ENCODE data around the gene PIP5KL1.

PIP5KL1 gene

GRCh38 chr9:127937056-127937387 is 6.4 kb upstream of the PIP5KL1 start:
- ChIA-PET POLR2A (no interaction called here), CTCF (interaction anchor here (0.5 kb wide), 1 partner anchor 144 kb away, joined by 4 read pairs; no protein-coding TSS in a partner anchor)
- no peak for DNase-seq (ENCODE audit: extremely low spot score)
- TF ChIP-seq L3MBTL2 (conservative IDR thresholded peaks at IDR 0.05) (no peak), FOXM1 (IDR thresholded peaks at IDR 0.05; ENCODE audit: borderline replicate concordance) (no peak), HDGF (IDR thresholded peaks at IDR 0.05; ENCODE audit: borderline replicate concordance) (no peak), CTBP1 (IDR thresholded peaks at IDR 0.05; ENCODE audit: borderline replicate concordance) (no peak), ELF4 (IDR thresholded peaks at IDR 0.05) (no peak), FOXA1 (IDR thresholded peaks at IDR 0.05) (no peak), NFRKB (IDR thresholded peaks at IDR 0.05) (no peak), ARNT (IDR thresholded peaks at IDR 0.05) (no peak), SP1 (IDR thresholded peaks at IDR 0.05) (no peak), BHLHE40 (IDR thresholded peaks at IDR 0.05; ENCODE audit: borderline replicate concordance) (no peak), ZNF384 (IDR thresholded peaks at IDR 0.05) (no peak), PKNOX1 (IDR thresholded peaks at IDR 0.05) (no peak)

- CTCF ChIA-PET = no interaction called here
Observed at GRCh38 chr9:127936347-127936852, 5.8 kb upstream of the PIP5KL1 start.

DNA sequence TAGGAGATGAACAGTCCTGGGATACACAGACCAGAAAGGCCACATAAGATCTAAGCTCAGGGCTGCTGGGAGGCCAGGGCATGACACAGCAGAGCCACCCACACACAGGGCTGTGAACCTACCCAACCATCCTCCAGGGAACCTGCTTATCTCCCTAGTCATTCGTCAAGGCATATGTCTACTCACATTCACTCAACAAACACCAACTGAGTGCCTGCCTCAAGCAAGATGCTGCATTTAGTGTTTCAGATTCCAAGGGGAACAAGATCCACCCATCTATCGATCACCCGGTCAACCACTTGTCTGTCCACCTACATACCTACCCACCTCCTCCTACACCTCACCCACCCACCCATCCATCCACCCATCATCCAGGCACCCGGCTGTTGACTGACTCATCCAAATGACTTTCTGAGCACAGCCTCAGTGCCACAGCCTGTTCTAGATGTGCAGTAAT is 5.2 kb upstream of the PIP5KL1 start:
- DNase-seq (ENCODE audit: extremely low spot score) = no peak
- POLR2A ChIA-PET = no interaction called here
- TF ChIP-seq BHLHE40 (IDR thresholded peaks at IDR 0.05; ENCODE audit: borderline replicate concordance) = no peak
- TF ChIP-seq FOXK2 (IDR thresholded peaks at IDR 0.05) = no peak
- no peak for TF ChIP-seq HDGF (IDR thresholded peaks at IDR 0.05; ENCODE audit: borderline replicate concordance)
- TF ChIP-seq SP1 (IDR thresholded peaks at IDR 0.05) = no peak
- TF ChIP-seq ELF4 (IDR thresholded peaks at IDR 0.05) = no peak
- TF ChIP-seq NFRKB (IDR thresholded peaks at IDR 0.05) = no peak
- no peak for TF ChIP-seq PKNOX1 (IDR thresholded peaks at IDR 0.05)
- no peak for TF ChIP-seq LEF1 (IDR thresholded peaks at IDR 0.05; ENCODE audit: borderline replicate concordance)
- TF ChIP-seq L3MBTL2 (conservative IDR thresholded peaks at IDR 0.05) = no peak
- TF ChIP-seq FOXA1 (IDR thresholded peaks at IDR 0.05) = no peak
- no peak for TF ChIP-seq ZNF384 (IDR thresholded peaks at IDR 0.05)
- no peak for TF ChIP-seq TARDBP (IDR thresholded peaks at IDR 0.05)
- no peak for TF ChIP-seq SUZ12 (IDR thresholded peaks at IDR 0.05)
- TF ChIP-seq FOXM1 (IDR thresholded peaks at IDR 0.05; ENCODE audit: borderline replicate concordance) = no peak
- no peak for TF ChIP-seq CTBP1 (IDR thresholded peaks at IDR 0.05; ENCODE audit: borderline replicate concordance)
- no peak for TF ChIP-seq ARNT (IDR thresholded peaks at IDR 0.05)
- CTCF ChIA-PET = no interaction called here

More at GRCh38 chr9:127936347-127936852, 5.8 kb upstream of the PIP5KL1 start:
- POLR2A ChIA-PET = no interaction called here
- DNase-seq (ENCODE audit: extremely low spot score) = no peak
- TF ChIP-seq NFRKB (IDR thresholded peaks at IDR 0.05) = no peak
- TF ChIP-seq SP1 (IDR thresholded peaks at IDR 0.05) = no peak
- no peak for TF ChIP-seq PKNOX1 (IDR thresholded peaks at IDR 0.05)
- no peak for TF ChIP-seq FOXM1 (IDR thresholded peaks at IDR 0.05; ENCODE audit: borderline replicate concordance)
- TF ChIP-seq ZNF384 (IDR thresholded peaks at IDR 0.05) = no peak
- no peak for TF ChIP-seq ARNT (IDR thresholded peaks at IDR 0.05)
- TF ChIP-seq TARDBP (IDR thresholded peaks at IDR 0.05) = no peak
- no peak for TF ChIP-seq LEF1 (IDR thresholded peaks at IDR 0.05; ENCODE audit: borderline replicate concordance)

DNA sequence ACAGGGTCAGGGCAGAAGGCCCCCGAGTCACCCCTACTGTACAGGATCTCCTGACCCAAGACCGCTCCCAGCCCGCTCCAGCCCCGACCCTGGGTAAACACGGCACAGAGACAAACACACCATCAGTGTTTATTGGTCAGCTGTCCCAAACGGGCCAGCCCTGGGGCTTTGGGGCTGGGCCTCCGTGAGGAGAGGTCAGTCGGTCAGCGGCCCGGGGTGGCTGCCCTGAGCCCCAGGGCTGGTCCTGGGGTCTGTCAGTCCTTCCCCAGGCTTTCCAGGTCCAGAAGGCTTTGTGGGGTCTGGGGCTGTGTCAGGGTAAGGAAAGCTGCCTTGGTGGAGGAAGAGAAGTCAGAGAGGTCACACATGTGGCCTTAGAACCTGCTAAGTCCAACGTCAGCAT is 4.4 kb upstream of the PIP5KL1 start:
- TF ChIP-seq NFRKB (IDR thresholded peaks at IDR 0.05) = no peak
- TF ChIP-seq TARDBP (IDR thresholded peaks at IDR 0.05) = no peak
- no peak for TF ChIP-seq ZNF384 (IDR thresholded peaks at IDR 0.05)
- no peak for TF ChIP-seq ARNT (IDR thresholded peaks at IDR 0.05)
- no peak for TF ChIP-seq CTBP1 (IDR thresholded peaks at IDR 0.05; ENCODE audit: borderline replicate concordance)
- TF ChIP-seq LEF1 (IDR thresholded peaks at IDR 0.05; ENCODE audit: borderline replicate concordance) = no peak
- TF ChIP-seq BHLHE40 (IDR thresholded peaks at IDR 0.05; ENCODE audit: borderline replicate concordance) = no peak
- TF ChIP-seq SP1 (IDR thresholded peaks at IDR 0.05) = no peak
- ChIA-PET CTCF (interaction anchor here (1.2 kb wide), 1 partner anchor 9 kb away, joined by 3 read pairs; no protein-coding TSS in a partner anchor), POLR2A (no interaction called here)
- no peak for DNase-seq (ENCODE audit: extremely low spot score)

DNA sequence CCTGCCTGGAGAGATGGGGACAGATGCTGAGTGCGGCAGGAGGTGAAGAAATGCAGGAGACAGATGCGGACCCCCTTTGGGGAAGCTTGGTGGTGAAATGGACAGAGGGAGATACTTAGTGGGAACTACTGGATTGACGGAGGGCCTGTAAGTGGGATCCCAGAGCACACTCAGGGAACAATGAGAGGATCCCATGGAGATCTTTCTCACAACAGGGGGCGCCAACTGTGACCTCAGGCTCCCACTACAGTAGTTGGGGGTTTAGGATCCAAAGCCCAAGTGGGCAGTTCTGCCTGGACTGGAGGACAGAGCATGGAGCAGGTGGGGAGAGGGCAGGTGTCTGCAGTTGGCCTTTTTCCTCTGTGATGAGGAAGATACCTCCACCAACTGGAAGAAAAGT is 3.7 kb upstream of the PIP5KL1 start:
- POLR2A ChIA-PET = no interaction called here
- CTCF ChIA-PET = interaction anchor here (1.2 kb wide), 1 partner anchor 10 kb away, joined by 3 read pairs; no protein-coding TSS in a partner anchor
- no peak for TF ChIP-seq PKNOX1 (IDR thresholded peaks at IDR 0.05)
- TF ChIP-seq BHLHE40 (IDR thresholded peaks at IDR 0.05; ENCODE audit: borderline replicate concordance) = no peak
- TF ChIP-seq ZNF384 (IDR thresholded peaks at IDR 0.05) = no peak
- no peak for TF ChIP-seq HDGF (IDR thresholded peaks at IDR 0.05; ENCODE audit: borderline replicate concordance)
- no peak for TF ChIP-seq L3MBTL2 (conservative IDR thresholded peaks at IDR 0.05)
- TF ChIP-seq NFRKB (IDR thresholded peaks at IDR 0.05) = no peak
- no peak for TF ChIP-seq TARDBP (IDR thresholded peaks at IDR 0.05)
- no peak for TF ChIP-seq CTBP1 (IDR thresholded peaks at IDR 0.05; ENCODE audit: borderline replicate concordance)
- TF ChIP-seq SP1 (IDR thresholded peaks at IDR 0.05) = no peak
- no peak for TF ChIP-seq ELF4 (IDR thresholded peaks at IDR 0.05)
- no peak for TF ChIP-seq LEF1 (IDR thresholded peaks at IDR 0.05; ENCODE audit: borderline replicate concordance)
- TF ChIP-seq FOXA1 (IDR thresholded peaks at IDR 0.05) = no peak
- TF ChIP-seq FOXM1 (IDR thresholded peaks at IDR 0.05; ENCODE audit: borderline replicate concordance) = no peak
- no peak for TF ChIP-seq FOXK2 (IDR thresholded peaks at IDR 0.05)
- no peak for TF ChIP-seq SUZ12 (IDR thresholded peaks at IDR 0.05)
- TF ChIP-seq ARNT (IDR thresholded peaks at IDR 0.05) = no peak
- DNase-seq (ENCODE audit: extremely low spot score) = no peak
